HG02623 (cell line): Measurements from ENCODE around the gene NAT14.

Source experiments
- ATAC-seq: cut with Tn5 transposase; IDR thresholded peaks from one replicate; pipeline ENCODE4 v1.9.1; 2021; ENCODE audit warnings: moderate library complexity; ENCODE audit not compliant: unreplicated experiment

Gene NAT14

DNA sequence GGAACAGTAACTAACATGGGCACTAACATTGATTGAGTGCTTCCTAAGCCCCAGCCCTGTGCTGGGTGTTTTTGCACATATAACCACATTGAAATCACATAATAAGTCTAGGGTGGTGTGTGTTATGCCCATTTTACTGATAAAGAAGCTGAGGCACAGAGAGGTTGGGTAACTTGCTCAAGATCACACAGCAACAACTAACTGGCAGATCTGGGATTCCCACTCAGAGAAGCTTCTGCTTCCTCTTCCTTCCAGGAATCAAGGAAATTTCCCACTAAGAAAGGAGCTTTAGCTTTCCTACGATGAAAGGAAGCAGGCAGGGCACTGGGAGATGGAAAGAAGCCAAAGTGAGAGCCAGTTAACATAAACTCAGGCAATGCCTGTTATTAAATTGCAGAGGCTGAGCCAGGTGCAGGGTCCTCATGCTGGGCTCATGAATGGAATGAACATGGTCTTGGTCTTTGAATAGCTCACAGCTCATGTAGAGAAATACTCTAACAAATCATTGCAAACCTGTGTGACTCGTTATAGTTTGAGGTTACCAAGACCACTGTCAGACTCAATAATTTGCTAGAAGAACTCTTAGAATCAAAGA is 13.4 kb downstream of the NAT14 start:
- ATAC-seq, result no peak

DNA sequence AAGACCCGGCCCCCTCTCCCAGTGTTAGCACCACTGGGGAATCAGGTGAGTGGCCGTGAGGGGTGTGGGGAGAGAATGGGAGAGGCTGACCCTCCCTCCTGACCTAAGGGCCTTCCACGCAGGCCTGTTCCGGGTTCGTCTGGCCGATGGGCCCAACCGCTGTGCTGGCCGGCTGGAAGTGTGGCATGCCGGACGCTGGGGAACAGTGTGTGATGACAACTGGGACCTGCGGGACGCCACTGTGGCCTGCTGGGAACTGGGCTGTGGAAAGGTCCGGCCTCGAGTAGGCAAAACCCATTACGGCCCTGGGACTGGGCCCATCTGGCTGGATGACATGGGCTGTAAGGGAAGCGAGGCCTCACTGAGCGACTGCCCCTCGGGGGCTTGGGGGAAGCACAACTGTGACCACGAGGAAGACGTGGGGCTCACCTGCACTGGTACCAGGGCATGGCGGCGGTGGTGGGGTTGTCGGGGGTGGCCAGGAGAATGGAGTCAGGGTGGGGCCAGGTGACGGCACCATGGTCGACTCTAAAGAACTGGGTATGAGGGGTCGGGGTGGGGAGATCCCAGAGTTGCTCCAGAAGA is 15.5 kb downstream of the NAT14 start:
- ATAC-seq, result no peak

DNA sequence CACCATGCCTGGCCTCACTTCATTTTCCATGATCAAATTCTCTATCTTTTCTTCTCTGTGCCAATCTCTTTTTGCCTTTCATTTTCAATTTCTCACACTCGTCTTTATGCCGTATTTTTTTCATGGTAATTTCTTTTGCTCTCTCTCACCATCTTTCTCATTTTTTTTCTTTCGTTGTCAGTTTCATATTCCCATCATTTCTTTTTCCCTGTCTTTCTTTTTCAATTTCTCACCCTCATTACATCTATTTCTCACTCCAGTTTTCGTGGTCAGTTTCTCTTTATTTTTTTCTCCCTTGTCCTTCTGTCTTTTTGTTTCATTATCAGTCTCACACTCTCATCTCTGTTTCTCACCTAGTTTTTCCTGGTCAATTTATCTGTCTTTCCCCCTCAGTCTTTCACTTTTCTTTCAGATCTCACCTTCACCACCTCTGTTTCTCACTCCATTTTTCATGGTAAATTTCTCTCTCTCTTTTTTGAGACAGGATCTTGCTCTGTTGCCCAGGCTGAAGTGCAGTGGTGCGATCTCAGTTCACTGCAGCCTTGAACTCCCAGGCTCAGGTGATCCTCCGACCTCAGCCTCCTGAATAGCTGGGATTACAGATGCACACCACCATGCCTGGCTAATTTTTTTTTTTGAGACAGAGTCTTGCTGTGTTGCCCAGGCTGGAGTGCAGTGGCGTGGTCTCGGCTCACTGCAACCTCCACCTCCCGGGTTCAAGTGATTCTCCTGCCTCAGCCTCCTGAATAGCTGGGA is 17.4 kb downstream of the NAT14 start:
- ATAC-seq, result no peak

- ATAC-seq, result no peak
These were observed 18.1 kb downstream of the NAT14 start for GRCh38 chr19:55503157-55503501.

DNA sequence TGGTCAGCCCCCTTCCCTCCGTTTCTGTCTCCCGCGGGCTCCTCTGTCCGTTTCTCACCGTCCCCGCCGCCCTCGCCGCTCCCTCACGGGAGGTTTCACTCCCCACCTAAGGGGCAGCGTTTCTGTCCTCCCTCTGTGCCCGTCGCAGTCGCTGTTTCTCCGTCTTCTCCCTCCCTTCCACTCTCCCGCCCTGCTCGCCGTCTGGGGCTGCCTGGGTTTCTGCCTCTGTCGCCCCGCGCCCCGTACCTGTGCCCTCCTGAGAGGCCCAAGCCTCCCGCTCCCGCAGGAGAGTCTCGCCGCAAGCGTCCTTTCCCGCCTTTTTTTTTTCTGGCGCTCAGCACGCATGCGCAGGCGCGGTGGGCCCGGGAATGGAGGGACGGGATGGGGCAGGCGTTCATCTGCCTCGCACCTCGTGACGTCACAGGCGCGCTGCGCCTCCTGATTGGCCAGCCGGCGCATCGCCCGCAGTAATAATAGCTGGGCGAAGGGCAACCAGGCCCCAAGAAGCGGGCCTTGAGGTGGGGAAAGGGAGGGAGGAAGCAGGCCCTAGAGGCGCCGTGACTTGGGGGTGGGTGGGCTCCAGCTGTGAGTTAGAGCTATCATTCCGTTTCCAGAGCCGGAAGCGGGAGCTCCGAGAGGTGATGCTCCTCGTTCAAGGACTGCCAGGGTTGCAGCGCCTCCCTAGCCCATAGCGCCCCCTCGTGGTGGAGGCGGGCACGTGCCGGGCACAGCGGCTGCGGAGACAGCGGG is 18.7 kb downstream of the NAT14 start:
- peak; percentile 88 for ATAC-seq

DNA sequence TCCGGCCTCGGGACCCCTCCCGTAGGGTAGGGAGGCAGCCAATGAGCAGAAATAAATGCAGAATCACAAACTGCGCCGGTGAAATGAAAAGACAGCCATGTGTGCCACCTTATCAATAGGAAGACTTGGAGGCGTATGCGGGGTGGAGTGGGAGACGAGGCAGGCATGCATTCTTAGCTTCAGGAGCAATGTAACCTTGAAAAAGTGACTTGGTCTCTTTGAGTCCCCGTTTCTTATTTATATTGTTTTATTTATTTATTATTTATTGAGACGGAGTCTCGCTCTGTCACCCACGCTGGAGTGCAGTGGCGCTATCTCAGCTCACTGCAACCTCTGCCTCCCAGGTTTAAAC is 19.2 kb downstream of the NAT14 start:
- ATAC-seq, result no peak

- no peak for ATAC-seq
These were observed 20.0 kb downstream of the NAT14 start for GRCh38 chr19:55504981-55505380.

DNA sequence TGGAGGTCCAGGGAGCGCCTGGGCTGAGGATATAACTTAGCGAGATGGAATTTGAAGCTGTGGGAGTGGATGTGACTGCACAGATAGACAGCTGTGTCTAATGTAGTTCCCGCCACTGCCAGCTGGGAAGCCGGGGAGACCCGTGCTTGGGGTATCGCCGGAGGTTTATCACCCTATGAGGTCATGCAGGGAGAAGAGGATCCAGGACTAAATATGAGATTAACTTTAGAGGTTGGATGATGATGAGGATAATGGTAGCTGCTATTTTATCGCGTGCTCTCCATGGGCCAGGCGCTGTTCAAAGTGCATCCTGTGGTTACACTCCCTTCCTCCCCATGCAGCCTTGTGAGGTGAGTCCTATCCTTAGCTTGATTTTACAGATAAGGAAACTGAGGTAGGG is 23.1 kb downstream of the NAT14 start:
- no peak for ATAC-seq

- ATAC-seq, result peak; percentile 96
These were observed 32.1 kb downstream of the NAT14 start for GRCh38 chr19:55516878-55517620.

DNA sequence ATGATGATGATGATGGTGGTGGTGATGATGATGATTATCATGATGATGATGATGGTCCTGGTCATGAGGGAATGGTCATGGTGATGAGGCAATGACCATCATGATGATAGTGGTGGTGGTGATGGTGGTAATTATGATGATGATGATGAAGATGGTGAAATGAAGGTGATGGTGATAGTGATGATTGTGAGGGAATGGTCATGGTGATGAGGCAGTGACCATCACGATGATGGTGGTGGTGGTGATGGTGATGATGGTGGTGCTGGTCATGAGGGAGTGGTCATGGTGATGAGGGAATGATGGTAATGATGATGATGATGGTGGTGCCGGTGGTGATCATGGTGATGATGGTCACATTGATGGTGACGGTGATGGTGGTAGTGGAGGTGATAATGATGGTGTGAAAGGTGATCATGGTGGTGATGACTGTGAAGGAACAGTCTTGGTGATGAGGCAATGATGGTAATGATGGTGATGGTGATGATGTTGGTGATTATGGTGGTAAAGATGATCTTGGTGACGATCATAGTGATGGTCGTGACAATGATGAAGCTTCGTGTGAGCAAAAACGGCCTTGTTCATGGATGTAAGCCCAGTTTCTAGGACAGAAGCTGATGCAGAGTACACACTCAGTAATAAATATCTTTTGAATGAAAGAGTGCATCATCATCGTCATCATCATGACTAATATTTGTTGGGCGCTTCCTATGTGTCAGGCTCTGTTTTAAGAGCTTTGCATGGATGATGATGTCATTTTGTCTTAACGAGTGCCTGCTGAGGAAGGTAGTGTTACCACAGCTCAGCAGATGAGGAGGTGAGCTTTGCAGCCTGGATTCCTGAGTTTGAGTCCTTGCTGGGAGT is 34.7 kb downstream of the NAT14 start:
- ATAC-seq, result no peak

GRCh38 chr19:55520691-55521292 is 35.8 kb downstream of the NAT14 start:
- no peak for ATAC-seq

- ATAC-seq, result no peak
These were observed 40.5 kb downstream of the NAT14 start for GRCh38 chr19:55525289-55526101.

- no peak for ATAC-seq
These were observed 41.5 kb downstream of the NAT14 start for GRCh38 chr19:55526216-55527196.

DNA sequence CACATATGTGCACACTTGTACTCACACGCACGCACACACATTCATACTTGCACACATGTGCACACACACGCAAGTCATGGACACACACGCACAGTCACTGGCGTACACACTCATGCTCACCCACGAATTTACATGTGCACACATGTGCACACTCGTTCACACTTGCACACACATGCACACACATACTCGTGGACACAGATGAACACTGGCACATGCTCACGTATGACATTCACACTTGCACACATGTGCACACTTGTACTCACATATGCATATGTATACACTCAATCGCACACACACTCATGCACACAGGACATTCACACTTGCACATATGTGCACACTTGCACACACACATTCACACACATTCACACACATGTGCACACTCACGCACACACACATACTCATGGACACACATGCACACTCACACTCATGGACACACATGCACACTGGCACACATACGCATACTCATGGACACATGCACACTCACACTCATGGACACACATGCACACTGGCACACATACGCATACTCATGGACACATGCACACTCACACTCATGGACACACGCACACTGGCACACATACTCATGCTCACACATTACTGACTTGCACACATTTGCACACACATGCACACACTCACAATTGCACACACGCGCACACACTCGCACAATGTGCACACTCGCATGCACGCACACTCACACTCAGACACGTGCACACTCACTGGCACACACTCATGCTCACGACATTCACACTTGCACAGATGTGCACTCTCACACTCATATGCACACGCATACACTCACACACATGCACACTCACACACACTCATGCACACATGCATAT is 42.4 kb downstream of the NAT14 start:
- no peak for ATAC-seq

GRCh38 chr19:55528030-55528803 is 43.2 kb downstream of the NAT14 start:
- ATAC-seq, result no peak

DNA sequence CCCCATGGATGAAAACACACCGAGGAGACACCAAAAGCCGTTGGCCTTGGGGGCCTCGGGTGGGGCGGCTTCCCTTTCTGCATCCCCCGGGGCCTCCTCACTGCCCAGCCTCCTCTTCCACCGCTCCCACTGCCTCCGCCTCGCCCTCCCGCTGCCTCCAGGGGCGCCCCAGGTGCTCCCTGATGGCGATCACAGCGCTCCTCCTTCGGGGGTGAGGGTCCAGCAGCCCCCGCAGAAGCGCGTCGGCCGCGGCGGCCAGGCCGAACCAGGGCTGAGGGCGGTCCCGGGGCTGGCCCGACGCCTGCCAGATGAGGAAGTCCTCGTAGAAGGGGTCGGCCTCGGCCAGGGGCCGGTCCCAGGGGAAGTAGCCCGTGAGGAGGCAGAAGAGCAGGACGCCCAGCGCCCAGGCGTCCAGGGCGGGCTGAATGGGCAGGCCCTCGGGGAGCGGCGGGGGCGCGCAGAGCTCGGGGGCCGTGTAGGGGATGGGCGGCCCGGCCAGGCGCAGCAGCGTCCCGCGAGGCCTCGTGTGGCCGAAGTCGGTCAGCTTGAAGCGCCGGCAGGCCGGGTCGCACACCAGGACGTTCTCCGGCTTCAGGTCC is 44.7 kb downstream of the NAT14 start:
- no peak for ATAC-seq
